Mucosa of descending colon (tissue), 3 donors: ENCODE results near the gene RING1. TPM values are rescaled to one million over a fixed set of nuclear protein-coding genes. Genes with fewer than 3 reads are reported as not detected.

Experiments
- ATAC-seq: fragments of 200-7000 bp; cut with Tn5 transposase; one replicate; pipeline ENCODE4 v1.9.1; 2020; ENCODE audit warnings: mild to moderate bottlenecking, moderate library complexity
- DNase-seq, 3 donors: peaks; one replicate each; pipeline ENCODE4 v3.0.0-alpha.2; 2020
- H3K36me3 ChIP-seq: fragments of 200-600 bp; one replicate; pipeline ENCODE4 v1.8.0; 2021; ENCODE audit warnings: low read depth, mild to moderate bottlenecking
- H3K4me1 ChIP-seq: fragments of 200-600 bp; one replicate; pipeline ENCODE4 v1.8.0; 2021; ENCODE audit warnings: low read depth, mild to moderate bottlenecking
- H3K4me3 ChIP-seq: fragments of 200-600 bp; one replicate; pipeline ENCODE4 v1.8.0; 2021; ENCODE audit warnings: mild to moderate bottlenecking
- H3K9me3 ChIP-seq: fragments of 200-600 bp; one replicate; pipeline ENCODE4 v1.8.0; 2021; ENCODE audit warnings: mild to moderate bottlenecking
- CTCF ChIP-seq: fragments of 200-600 bp; IDR thresholded peaks from one replicate; pipeline ENCODE4 v1.8.0; 2022; ENCODE audit warnings: antibody characterized with exemption, mild to moderate bottlenecking
- intact Hi-C, 2 donors: fragments of 100-400 bp; cut with DNase I in 1 of 2; cut with micrococcal nuclease in 1 of 2; formaldehyde crosslinking; loops; one replicate each; pipeline versions ENCODE4 v1.11.0 to v1.11.1; 2022; cut with DNase I, micrococcal nuclease
- total RNA-seq, 3 donors: library from RNA; stranded (reverse); fragmentation: NEBNext Ultra II Directional in 2 of 3; extraction: Animal tissue kit (Norgen Biotek cat#: 25700) in 2 of 3; gene quantifications; one replicate each; pipeline versions ENCODE4 v1.2.1 to v1.2.4, GENCODE V29; 2021 to 2023
- donor health status: DM: no; HTN: no; CAD: no; lungs with moderate emphysema.
- donor health status: DM: no; HTN: no; CAD: no.
- donor health status: DM: no; HTN: yes; CAD: no.

Gene RING1
- total RNA-seq, 3 donors from 2014 or later: 28.4 to 45.1 (median 30.3) TPM

DNA sequence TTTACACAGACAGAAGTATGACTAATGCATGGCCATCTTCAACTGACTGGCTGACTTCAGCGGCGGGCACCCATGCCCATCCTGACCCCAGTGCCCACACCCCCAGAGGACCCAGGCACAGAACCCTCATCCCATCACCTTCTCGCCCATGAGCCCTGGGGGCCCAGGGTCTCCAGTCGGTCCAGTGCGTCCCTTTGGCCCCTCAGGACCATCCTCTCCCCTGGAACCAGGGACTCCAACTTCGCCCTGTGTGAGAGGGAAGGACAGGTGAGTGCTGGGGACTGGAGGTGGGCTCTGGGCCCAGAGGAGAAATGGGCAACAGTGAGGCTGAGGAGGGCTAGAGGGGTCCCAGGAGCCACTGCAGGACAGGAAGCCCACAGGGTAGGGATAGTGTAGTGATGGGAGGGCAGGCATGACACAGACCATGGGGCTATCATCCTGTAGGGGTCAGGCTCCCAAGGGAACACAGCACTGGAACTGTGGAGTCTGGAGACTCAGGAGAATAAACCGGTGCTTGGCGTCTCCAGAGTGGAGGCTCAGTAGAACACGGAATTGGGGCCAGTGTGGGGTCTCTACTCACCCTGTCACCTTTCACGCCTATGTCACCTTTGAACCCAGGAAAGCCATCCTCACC lies 32.7 kb upstream of the RING1 start:
- no peak overlapping the region for H3K4me3 ChIP-seq
- H3K36me3 ChIP-seq: no peaks in the 10 kb centered on the region
- TF ChIP-seq CTCF: no peak
- no peaks in the 10 kb centered on the region for H3K4me1 ChIP-seq
- H3K9me3 ChIP-seq: no peaks in the 10 kb centered on the region
- intact Hi-C loops: no loop called here
- ATAC-seq (peak; percentile 14), DNase-seq (peak in 1 of 3 donors; percentile 19)

DNA sequence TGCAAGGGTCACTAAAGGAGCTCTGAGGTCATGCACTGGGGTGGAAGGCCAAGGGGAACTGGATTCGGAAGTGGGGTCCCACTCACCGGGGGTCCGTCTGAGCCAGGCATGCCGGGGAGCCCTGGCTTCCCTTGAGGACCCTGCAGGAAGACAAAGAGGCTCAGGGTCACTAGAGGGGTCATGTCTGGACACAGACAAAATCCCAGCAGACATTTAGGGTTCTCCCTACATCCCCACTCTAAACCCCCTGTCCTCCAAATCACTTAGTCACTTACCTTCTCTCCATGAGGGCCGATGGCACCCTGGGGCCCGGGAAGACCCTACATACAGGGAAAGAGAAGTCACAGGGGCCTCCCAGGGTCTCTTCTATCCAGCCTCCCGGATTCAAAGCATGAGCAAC lies 31.4 kb upstream of the RING1 start:
- no peak for TF ChIP-seq CTCF
- ATAC-seq: no peak
- no peak overlapping the region for H3K4me3 ChIP-seq
- no peaks in the 10 kb centered on the region for H3K4me1 ChIP-seq
- intact Hi-C loops: no loop called here
- DNase-seq: no peak
- no peaks in the 10 kb centered on the region for H3K36me3 ChIP-seq
- H3K9me3 ChIP-seq: no peaks in the 10 kb centered on the region

DNA sequence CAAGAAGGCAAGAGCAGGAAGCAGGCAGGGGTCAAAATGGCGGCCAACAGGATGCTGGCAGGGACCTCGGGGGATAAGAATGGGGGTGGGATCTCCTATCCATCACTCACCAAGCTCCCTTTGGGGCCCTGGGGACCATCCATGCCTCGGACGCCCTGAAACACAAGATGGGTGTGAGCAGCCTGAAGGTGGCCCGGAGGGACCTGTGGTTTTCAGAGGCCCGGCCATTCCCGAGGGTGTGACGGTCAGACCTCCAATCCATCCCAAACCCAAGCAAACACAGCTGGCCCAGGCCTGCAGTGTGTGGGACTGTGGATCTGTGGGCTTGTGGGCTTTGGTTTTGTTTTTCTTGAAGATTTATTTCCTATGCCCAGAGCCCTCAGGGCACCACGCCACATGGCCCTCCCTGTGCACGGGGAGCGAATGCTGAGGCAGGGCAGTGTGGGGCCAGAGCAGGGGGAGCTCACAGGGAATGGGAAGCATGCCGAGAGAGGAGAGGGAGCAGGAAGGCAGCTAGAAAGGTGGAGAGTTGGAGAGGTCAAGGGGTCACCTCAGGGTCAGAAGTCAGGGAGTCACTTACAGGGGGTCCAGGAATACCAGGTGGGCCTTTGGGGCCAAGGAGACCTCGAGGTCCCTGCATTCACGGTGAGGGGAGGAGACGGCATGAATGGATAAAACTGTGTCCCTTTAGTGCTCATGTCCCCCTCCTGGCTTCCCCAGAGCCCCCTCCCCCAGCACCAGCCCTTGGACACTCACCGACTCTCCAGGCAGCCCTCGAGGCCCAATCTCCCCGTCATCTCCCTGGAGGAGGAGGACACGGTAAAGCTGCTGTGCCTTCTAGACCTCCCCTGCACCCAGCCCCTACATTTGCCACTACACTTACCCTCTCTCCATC lies 30.5 kb upstream of the RING1 start:
- no peak for ATAC-seq

GRCh38 chr6:33178755-33179475 lies 29.4 kb upstream of the RING1 start:
- Histone ChIP-seq H3K4me1 (no peaks in the 10 kb centered on the region), H3K9me3 (no peaks in the 10 kb centered on the region), H3K4me3 (no peak overlapping the region), H3K36me3 (no peaks in the 10 kb centered on the region)
- ATAC-seq: no peak
- peak in 1 of 3 donors; percentile 27 for DNase-seq
- intact Hi-C loops: no loop called here
- TF ChIP-seq CTCF: no peak

More for the DNA sequence above, 30.5 kb upstream of the RING1 start:
- intact Hi-C loops: no loop called here
- TF ChIP-seq CTCF: no peak
- no peaks in the 10 kb centered on the region for H3K4me1 ChIP-seq
- H3K9me3 ChIP-seq: no peaks in the 10 kb centered on the region
- no peak overlapping the region for H3K4me3 ChIP-seq
- H3K36me3 ChIP-seq: no peaks in the 10 kb centered on the region
- peak in 1 of 3 donors; percentile 31 for DNase-seq

GRCh38 chr6:33181141-33181540 lies 27.2 kb upstream of the RING1 start:
- intact Hi-C loops: no loop called here
- no peaks in the 10 kb centered on the region for H3K36me3 ChIP-seq
- no peak for ATAC-seq
- no peaks in the 10 kb centered on the region for H3K4me1 ChIP-seq
- DNase-seq: no peak
- H3K4me3 ChIP-seq: no peak overlapping the region
- no peak for TF ChIP-seq CTCF
- H3K9me3 ChIP-seq: no peaks in the 10 kb centered on the region
